GM21786 (cell line): ENCODE results near the gene STMND1.

ENCODE experiments used
- ATAC-seq: cut with Tn5 transposase; IDR thresholded peaks from one replicate; pipeline ENCODE4 v1.9.1; 2021; ENCODE audit not compliant: unreplicated experiment

Gene STMND1

DNA sequence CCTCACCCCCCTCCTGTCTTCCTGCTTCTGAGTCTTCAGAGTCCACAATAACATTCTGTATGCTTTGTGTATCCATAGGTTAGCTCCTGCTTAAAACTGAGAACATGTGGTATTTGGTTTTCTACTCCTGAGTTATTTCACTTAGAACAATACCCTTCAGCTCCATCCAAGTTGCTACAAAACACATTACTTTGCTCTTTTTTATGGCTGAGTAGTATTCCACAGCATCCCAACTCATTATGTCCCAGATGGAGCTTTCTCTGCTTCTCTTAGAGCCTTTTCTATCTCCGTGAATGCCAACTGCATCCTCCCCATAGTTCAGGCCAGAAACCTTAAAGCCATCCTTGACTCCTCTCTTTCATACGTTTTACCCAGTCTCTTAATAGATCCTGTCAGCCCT lies 55.8 kb downstream of the STMND1 start:
- no peak for ATAC-seq

DNA sequence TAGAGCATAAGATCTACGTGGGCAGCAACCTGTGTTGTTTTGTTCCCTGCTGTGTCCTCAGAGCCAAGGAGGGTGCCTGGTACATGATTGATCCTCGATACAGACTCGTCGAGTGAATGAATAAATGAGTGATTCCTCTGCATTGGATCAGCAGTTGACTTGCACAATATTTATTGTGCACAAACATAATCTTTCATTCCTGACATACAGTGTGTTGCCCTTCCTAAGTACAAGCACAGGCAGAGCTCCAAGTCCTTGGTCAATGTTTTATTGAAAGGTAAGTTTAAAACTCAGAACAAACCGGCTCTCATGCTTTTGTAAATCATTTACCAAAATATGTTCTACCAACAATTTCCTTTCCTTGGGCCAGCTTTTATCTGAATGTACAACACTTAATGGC lies 57.4 kb downstream of the STMND1 start:
- no peak for ATAC-seq

DNA sequence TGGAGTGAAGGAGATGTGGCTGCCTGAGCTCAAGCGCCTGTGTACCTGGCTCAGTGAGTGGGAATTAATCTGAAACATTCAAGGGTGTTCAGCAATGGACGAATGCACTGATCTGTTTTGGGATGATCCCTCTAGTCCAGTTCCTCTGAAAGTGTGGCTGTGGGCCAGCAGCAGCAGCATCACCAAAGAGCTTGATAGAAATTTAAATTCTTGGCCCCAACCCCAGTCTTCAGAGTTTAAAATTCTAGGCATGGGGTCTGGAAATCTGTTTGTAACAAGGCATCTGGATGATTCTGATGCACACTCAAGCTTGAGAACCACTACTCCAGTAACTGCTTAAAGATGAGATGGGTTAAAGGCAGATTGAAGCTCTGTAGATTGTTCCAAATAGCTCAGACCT lies 59.2 kb downstream of the STMND1 start:
- no peak for ATAC-seq

DNA sequence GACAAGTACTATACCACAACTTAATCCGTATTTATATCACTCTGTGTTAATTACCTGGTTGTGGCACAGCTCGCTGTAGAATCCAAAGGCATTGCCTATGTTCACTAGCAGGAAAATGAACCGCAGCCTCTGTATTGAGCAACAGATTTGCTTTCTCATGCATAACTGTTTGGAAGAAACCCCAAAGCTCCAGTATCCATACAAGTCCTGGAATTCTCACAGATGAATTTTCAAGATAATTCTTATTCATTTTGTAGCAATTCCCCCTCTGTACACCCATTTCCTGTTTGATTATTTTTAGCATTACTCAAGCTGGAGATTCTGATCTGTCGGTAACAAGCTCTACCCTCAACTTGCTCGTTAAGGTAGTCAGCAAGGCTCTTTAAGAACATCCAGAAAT lies 63.5 kb downstream of the STMND1 start:
- no peak for ATAC-seq

DNA sequence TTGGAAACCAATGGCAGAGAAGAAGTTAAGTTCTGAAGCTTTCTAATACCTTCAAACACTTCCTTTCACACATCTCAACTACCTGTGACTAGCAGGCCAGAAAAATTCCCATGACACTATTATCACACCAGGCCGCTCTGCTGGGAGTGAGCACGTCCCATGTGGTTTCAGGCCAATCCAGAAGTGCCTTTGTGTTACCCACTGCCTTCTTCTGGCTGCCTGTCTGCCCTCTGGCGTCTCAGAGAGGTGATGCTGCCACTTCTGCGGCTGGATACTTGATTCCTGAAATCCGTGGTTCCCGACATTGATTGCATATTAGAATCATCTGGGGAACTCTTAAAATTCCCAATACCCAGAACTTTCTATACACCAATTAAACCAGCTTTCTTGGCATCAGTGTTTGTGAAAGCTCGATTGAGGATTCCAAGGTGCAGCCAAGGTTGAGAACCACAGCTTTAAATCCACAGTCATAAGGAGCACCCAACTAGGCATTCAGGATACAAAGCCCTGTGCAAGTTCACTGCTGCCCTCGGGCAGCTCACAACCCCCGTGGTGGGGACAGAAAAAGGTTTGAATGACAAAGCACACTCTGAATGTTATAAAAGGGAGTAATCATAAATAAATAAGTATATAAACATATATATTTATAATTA lies 65.6 kb downstream of the STMND1 start:
- ATAC-seq = no peak

DNA sequence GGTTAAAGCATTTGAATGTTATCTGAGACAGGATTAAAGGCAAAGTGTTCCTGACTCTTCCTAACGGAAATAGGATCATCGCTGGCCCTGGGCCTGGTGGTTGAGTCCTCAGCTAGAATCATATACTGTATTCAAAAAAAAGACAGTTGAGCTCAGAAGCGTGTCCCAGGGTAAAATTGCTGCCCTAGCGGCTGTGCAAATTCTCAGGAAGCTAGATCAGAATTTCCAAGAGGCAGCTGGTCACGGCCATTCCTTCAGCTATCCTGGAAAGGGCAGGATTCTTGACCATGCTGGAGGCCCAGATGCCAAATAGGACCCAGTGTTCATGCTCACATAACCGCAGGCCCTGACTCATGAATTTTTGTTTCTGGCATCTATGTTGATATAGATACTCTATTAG lies 67.4 kb downstream of the STMND1 start:
- no peak for ATAC-seq

DNA sequence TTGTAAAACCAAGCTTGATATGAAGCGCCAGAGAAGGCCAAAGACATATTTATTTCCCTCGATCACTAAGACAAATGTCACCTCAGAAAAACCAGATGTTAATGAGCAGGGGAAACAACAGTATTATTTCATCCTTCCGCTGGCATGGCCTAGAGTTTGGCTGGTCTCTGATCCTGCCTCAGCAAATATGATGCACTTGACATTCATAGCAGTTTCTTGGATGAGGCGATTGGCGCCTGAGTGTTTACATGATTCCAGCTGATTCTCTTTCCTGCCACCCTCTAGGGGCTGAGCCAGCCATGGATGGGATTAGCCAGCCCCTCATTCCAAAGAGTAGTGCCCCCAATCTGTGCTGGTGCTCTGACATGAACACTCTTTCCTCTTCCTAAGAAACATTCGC lies 67.9 kb downstream of the STMND1 start:
- ATAC-seq = no peak

DNA sequence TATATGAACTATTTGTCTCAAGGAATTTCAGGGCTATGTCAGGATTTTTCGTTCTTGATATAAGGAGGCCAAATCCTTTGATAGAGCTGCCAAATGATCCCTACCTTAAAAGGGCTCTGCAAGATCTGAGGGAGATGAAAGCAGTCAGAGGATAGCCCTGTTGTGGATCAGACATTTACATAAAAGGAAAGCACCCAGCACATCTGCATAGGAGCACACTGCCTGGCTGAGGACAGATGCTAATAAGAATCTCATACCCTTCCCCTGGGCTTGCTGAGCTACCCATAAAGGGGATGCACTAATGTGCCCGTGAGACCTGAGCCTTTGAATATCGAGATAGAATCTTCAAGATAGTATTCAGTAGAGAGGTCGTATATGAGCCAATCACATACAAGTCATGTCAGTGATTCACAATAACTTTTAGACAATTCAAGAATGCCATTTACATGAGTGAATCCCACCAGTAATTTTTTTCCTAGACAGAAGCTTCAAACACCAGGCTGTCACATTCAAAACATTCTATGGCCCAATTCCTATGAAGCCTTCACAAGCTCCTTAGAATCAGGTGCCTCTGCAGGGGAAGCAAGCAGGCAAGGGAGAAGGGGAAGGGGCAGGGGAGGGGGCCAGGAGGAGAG lies 71.1 kb downstream of the STMND1 start:
- no peak for ATAC-seq

DNA sequence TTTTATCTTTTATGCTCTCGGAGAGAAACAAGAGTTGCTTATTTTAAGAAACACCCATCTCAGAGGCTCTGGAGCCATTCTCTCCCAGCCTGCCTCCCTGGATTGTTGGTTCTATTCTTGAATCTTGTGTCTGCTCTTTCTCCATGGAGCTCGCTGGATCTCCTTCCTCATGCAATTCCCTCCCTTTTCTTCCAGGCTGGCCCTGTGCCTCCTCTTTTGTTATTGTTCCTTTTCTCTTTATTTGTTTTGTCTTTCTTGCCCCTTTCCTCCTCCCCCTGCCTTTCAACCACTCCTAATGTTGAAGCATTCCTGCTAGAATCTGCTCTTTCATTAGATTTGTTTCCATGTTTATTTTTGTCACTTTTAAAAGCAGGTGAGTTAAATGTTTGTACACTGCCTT lies 76.5 kb downstream of the STMND1 start:
- ATAC-seq = no peak

DNA sequence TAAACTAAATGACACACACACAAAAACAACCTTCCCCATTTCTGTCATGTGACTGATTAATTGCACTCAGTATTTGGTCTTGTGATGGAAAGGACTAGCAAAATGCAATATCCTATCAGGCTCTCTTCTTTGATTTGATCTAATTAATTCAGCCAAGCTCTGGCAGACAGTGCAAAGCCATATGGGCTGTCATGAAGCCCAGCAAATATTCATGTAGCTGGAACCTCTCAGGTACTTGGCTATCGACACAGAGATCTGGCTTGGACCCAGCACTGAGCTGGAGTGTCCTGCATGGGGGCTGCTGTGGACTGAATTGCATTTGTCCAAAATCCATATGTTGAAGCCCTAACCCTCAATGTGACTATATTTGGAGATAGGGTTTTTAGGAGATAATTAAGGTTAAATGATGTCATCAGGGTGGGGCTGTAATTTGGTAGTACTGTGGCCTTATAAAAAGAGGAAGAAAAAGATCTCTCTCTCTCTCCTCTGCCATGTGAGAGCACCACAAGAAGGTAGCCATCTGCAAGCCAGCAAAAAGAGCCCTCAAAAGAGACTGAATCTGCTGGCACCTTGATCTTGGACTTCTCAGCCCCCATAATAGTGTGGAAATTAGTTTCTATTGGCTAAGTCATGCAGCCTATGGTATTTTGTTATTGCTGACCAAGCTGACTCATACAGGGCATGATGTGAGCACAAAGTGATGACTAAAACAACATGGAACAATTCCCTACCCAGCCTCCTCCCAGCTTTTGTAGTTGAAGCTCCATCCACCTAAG lies 77.1 kb downstream of the STMND1 start:
- ATAC-seq = no peak

DNA sequence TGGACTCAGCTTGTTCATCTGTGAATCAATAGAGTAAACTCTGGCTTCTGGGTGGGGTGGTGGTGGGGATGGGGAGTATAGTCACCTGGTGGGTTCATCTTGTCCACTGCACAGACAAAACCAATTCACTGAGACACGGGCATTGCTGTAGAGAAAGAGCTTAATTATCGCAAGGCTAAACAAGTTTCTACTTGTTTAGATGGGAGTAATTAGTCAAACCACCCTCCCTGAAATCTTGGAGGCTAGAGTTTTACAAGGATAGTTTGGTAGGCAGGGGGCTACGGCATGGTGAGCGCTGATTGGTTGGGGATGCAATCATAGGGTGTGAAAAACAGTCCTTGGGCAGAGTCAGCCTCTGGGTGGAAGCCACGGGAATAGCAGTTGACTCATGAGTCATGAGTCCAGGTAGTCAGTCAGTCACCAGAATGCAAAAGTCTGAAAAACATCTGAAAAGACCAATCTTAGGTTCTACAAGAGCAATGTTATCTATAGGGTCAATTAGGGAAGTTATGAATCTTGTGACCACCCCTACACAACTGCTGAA lies 77.8 kb downstream of the STMND1 start:
- no peak for ATAC-seq
